HK-2 (cell line): ENCODE measurements around the gene RFNG.
A peak's percentile ranks its signal among the peaks of the same experiment; 100 is the strongest.

Experiments used
- DNase-seq: peaks from one replicate; pipeline ENCODE4 v3.0.0-alpha.2; 2018; ENCODE audit not compliant: unreplicated experiment

Gene RFNG

DNA sequence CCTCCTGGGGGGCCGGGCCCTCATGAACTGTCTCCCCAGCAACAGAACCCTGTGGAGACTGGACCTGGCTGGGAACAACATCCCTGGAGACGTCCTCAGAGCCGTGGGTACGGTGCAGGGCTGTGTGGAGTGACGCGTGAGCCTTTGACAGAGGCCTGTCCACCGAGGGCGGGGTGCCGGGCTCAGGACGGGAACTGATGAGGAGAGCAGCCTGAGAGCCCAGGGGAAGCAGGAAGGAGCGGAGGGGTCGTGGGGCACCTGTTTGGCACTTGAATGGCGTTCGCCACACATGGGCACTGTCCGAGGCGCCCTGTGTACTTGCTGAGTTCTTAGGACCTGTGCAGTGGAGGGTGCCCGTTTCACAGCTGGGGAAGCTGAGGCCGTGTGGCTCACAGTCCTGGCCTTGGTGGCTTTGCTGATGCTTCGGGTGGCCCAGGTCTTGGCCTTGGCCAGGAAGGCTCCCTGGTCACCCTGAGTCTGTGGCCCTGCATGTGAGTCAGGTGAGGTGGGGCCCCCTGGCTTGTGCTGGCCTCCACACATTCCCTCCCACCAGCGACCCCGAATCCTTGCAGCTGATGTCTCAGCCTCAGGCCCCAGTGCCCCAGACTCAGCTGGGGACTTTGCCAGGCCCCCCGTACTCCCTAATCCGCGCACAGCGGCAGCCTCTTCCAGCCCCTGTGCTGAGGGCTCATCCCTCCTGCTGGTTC is 26.1 kb downstream of the RFNG start:
- no peak for DNase-seq

- no peak for DNase-seq
These were observed 26.8 kb downstream of the RFNG start for GRCh38 chr17:82024859-82025258.

GRCh38 chr17:82023447-82024241 is 28.0 kb downstream of the RFNG start:
- peak; percentile 48 for DNase-seq

- peak; percentile 100 for DNase-seq
These were observed 28.6 kb downstream of the RFNG start, which contains the start of gene LRRC45 for GRCh38 chr17:82022981-82023446. Gene LRRC45, plus strand, starts transcription at chr17:82023305. Its CDS starts 339 bp downstream, at chr17:82023644.

DNA sequence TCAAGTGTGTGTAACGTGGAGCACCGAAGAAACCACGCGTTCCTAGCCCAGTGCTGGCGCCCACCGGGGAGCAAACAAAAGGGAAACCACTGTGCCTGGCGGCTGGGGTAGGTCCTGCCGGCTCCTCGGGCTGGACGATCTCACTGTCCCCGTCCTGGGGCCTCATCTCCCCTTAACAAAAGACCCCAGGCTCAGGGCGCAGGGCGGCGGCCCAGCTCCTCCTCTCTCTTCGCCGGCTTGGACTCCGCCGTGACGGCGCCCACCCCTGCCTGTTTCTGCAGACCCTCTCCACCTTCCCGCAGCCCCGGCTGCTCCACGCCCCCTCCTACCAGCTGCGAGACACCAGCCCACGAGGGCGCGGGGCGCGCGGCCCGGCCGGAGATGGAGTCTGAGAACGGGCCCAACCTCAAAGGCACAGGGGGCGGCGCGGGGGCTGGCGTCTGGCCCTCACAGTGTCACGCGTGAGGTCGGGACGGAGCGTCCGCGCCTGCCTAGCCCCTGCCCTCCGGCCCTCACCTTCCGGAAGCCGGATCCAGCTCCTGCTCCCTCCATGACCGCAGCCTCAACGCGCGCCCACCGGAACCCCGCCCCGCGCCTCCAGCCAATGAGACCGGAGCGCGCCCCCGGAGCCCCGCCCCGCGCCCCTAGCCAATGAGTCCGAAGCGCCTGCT is 29.2 kb downstream of the RFNG start, which contains the start of gene CENPX:
Gene CENPX, minus strand, starts transcription at position 569 of the 671 bp plus-strand sequence. Its CDS starts 17 bp downstream, at position 552.
- no peak for DNase-seq

DNA sequence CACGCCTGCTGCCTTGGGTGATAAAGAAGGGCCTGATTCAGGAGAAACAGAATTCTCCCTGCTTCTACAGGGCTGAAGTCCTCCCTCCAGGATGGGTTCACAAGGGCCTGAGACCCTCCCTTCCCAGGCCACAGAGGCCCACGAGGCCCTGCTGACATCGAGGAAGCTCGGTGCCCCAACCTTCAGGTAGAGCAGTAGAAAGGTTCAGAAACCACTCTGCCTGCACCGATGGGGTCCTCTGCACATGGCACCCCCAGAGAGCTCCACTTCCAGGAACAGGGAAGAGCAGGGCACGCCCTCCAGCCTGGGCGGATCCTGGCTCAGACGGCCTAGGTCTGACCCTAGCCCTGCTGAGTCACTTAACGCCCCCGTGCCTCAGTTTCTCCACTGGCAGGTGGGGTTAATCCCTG is 29.7 kb downstream of the RFNG start:
- DNase-seq: peak; percentile 33

DNA sequence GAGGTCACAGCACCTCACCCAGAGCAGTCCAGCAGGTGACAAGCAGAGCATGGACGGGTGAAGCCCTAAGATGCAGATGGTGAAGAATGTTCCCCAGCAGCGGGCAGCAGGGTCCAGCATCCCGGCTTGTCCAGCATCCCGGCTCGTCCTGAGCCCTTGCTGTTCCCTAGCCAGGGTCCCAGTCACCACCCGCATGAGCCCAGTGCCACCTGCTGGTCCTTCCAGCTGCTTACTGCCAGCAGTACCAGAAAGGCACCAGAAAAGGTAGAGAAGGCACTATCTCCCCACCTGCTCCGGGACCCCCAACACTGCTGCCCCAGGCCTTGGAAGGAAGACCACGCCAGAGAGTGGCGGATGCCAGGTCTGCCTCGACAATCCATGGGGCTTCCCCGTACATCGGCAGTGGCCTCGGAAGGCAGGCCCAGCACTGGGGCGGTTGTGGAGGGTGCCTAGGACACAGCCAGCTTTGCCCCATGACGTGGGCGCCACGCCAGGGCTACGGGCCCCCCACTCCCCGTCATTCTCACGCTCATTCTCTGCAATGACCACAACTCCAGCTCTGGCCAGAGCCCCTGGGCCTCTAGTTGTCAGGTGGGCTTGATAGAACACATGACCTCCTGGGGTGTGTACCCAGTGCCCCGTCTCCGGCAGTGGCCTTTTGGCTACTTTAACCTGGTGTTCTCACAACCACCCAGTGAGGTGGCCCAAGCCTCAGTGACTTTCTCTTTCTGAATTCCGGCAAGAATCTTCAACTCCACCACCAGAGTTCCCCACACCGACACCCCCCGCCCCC is 30.3 kb downstream of the RFNG start:
- DNase-seq: peak; percentile 76

DNA sequence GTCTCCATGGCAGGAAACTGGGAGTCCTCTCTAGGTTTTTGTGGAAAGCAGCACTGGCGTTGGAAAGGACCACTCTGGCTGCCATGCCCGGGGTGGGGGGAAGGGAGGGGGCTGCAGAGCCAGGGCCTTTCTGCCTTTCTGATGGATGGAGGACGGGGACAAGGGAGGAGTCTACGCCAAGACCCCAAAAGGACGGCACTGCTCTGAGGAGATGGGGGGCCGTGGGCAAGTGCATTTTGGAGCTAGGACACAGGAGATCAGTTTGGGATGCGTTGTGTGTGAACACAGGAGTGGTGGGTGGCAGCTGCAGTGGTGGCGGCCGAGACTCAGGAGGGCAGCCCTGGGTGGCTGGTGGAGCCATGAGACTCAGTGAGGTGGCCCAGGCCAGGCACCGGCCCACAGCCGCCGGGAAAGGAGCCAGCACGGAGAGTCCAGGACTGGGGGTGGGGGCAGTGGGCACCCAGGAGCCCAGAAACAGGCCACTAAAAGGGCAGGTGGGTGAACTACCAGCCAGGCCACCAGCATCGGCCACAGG is 31.0 kb downstream of the RFNG start:
- no peak for DNase-seq

DNA sequence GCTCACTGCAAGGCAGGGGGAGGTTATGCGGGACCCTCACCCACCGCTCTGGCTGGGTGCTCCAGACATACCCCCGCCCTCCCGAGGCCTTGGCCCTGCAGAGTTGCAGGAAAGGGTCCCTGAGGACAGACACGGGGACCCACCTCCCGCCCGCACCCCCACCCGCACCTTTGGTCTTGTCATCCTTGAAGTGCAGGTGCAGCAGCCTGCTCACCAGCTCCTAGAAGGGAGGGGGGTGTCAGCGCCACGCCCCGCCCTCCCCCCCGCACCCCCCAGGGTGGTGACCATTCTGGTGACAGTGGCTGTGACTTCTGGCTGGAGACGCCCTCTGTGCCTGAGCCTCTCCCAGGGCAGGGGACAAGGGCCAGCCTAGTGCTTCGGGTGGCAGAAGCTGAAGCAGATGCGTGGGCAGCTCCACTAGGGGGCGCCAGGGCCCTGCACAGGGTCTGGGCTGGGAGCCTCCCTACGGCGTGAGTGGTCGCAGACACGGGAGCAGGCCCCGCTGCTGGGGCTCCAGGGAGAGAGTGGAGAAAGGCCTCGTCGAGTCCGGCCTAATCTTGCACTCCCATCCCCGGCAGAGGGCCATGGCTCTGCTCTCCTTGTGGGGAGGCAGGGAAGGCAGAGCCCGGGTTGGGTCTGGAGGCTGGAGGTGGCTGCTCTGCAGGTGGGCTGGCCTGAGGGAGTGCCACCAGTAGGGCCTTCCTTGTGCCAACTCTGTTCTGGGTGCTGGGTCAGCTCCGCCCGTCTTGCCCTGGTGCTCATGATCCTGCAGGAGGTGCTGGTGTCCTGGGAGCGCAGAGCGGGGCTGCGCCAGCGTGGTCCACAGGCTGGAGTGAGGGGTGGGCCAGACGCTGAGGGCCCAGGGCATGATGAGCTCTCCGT is 31.7 kb downstream of the RFNG start:
- peak; percentile 68 for DNase-seq

DNA sequence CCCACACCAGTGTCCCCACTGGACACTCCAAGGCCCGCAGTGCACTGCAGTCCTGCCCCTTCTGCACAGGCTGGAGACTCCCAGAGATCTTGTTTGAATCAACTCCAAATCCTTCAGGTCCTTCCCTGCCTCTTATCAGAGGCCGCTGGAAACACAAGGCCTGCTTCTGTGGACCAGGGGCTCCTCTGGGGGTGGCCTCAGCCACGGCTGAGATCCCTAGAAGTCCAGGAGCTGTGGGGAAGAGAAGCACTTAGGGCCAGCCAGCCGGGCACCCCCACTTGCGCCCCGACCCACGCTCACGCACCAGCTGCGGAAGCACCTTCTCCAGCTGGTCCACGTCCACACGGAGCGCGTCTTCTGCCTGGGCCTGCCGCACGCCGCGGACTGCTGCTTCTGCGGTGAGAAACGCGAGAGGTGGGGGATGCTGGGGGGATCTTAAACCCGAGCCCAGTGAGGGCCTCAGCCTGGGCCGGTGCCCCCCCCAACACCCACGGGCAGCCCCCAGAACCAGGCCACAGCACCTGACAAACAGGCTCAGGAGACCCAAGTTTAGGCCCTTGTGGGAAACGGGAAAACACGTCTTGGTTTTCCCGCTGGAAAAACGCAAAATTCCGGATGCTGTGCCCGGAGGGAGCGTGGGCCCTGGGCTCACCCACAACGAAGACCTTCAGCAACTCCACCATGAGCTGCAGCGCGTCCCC is 32.5 kb downstream of the RFNG start:
- no peak for DNase-seq

- DNase-seq: no peak
These were observed 33.2 kb downstream of the RFNG start for GRCh38 chr17:82018152-82018988.

GRCh38 chr17:82017612-82018151 is 33.9 kb downstream of the RFNG start:
- DNase-seq: no peak

DNA sequence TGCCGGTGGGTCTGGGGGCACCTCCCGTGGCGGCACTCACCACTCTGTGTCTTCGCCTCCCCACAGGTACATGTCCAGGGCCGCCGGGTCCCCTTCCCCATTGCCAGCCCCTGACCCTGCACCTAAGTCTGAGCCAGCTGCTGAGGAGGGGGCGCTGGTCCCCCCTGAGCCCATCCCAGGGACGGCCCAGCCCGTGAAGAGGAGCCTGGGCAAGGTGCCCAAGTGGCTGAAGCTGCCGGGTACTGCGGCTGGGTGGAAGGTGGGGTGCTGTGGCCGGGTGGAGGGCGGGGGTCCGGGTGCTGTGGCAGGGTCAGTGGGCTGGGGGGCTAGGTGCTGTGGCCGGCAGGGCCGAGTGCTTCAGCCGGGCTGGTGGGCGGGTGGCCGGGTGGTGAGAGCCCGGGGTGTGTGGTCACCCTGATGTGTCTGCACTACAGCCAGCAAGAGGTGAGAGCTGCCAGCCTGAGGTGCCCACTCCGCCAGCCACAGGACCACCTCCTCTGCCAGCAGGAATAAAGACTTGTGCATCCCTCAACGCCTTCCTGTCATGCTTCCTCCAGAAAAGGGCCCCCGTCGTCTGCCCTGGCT is 34.6 kb downstream of the RFNG start:
- DNase-seq: no peak

DNA sequence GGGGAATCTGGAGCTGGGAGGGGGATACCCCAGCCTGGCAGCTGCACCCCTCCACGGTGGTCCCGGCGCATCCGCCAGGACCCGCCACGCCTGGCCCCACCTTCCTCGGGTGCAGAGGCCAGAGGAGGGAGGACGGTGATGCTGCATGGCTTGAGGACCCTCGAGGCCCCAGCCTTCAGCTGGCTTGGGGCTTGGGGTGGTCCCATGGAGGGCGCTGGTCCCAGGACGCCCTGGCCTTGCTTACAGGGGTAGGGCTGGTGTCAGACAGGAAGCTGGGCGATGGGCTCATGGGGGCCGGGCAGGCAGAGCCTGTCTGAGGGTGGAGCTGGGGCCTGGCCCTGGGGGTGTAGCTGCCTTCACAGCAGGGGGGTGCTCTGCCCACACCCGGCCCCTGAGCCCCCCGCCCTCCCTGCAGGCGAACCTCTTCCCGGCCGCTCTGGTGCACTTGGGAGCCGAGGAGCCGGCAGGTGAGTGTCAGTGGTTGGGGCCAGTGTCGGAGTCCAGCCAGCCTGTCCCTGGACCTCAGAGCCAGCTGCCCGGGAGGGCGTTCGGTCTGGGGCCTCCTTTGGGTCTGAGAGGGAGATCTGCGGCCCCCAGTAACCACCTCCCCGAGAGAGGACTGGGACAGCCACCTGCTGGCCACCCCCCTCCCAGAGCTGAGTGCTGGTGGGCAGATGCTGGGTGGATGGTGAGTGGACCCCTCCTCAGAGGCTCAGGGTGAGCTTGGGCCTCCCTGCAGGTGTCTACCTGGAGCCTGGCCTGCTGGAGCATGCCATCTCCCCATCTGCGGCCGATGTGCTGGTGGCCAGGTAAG is 35.3 kb downstream of the RFNG start:
- no peak for DNase-seq

DNA sequence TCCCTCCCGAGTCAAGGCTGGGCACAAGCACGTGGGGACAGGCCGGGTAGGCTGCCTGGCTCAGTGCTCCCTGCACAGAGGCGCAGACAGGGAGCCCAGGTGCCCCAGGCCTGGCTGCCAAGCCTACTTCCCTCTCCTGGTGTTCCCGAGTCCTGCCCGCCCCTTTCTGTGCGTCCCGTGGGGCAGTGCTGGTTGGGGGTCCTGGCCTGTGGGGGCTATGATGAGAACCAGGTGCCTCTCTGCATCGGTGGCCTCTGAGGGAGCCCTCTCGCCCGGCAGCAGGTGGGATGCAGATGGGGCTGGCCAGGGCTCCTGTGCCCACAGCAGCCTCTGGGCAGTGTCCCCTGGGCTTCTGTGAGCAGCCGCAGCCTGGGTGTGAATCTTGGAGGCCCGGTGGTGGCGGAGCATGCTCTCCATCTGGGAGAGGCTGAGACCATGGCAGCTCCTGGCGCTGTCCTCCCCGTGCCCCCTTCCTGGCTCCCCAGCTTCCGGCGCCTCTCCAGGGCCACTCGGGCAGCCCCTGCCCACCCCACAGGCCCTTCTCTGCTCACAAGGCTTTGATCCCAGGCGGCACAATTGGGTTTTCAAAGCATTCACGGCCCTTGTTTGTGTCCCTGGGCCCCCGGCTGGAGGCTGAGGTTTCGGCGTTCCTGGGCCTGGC is 36.2 kb downstream of the RFNG start:
- DNase-seq: no peak

DNA sequence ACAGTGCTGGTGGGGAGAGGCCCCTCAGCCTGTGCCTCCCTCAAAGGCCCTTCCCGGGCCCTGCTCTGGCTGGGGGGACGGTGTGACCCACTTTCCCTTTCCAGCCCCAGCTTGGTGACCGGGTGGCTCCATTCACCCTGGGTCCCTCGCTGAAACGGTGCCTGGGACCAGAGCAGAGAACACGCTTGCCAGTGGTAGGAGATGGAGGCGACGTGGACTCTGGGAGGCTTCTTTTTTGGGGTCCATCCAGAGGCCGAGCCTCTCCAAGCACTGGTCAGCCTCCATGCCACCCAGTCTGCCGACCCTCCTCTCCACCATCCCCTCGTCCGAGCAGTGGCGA is 36.7 kb downstream of the RFNG start:
- DNase-seq: no peak

DNA sequence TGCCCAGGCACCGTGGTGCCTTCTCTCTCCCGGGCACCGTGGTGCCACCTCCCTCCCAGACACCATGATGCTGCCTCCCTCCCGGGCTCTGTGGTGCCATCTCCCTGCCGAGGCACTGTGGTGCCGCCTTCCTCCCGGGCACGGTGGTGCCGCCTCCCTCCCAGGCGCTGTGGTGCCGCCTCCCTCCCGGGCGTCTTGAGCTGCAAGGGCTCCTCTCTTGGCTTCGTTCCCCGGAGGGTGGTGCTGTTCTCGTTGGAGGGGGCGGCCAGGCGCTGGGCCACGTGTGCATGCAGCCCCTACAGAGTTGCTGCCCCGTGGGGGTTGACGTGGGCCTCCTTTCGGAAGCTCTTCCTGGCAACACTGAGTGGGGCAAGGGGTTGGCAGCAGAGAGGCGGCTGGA is 37.2 kb downstream of the RFNG start:
- DNase-seq: no peak
